ENCODE measurements around the gene NME2.
"Not testable (repeated sequence)": the region's sequence is repeated elsewhere in the genome, so short reads cannot be mapped to it uniquely, and the experiment has no call there.

Gene NME2

DNA sequence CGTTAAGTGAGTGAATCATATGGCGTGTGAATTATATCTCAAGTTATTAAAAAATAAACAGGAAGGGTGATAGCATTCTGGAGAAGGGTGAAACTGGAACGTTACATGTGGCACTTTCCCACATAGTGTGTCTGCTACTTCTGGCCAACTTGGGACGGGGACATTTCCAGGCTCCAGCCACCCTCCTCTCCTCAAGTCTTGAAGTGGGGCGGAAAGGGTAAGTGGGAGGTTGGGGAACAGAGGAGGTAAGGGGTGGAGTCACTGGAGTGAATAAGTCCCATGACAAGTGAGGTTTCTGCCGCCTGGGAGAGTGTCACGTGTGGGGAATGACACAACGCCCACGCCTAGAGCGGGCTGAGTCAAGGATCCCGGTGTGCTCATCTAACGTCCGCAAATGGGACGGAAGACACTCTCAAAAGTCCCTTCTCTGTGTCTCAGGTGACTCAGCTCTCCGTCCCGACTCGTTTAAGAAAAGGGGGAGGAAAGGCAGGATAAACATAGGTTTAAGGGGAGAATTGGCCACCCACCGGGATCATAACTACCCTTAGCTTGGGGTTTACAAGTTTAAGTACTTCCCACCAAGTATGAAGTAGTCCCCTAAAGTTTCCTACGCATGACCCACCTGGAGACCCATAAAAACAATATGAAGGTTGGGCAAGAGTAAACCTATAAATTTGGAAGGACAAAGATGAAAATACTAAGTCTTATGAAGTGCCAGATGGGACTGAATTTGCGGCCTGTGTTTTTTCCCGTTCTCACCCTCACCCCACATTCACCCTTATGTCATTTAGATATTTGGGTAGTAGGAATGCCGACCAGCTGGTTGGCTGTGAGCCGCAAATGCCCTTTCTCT is 44.4 kb upstream of the NME2 start (continued):
- TF ChIP-seq ZNF837 (tag by site-specific recombination; IDR thresholded peaks at IDR 0.05) = no peak
- TF ChIP-seq ZIC2 (tag by site-specific recombination; IDR thresholded peaks at IDR 0.05) = peak; percentile 51
- TF ChIP-seq ZBTB48 (tag by site-specific recombination; IDR thresholded peaks at IDR 0.05) = peak; percentile 59; the same call in 1 of the 2 replicates
- TF ChIP-seq TCF7L2 (IDR thresholded peaks at IDR 0.05; ENCODE audit: borderline replicate concordance, low read depth, low read length) = no peak
- TF ChIP-seq ZNF354C (tag by site-specific recombination; IDR thresholded peaks at IDR 0.05; ENCODE audit: borderline replicate concordance, low read depth) = no peak
- peak; percentile 99 for TF ChIP-seq ZNF366 (tag by site-specific recombination; conservative IDR thresholded peaks at IDR 0.05)
- peak; percentile 56; the same call in 1 of the 2 replicates for TF ChIP-seq ZBTB8A (tag by site-specific recombination; IDR thresholded peaks at IDR 0.05)
- TF ChIP-seq ZNF2 (tag by site-specific recombination; IDR thresholded peaks at IDR 0.05) = 0 out of 2 replicates have a peak, but pooled peaks have one; percentile 65

DNA sequence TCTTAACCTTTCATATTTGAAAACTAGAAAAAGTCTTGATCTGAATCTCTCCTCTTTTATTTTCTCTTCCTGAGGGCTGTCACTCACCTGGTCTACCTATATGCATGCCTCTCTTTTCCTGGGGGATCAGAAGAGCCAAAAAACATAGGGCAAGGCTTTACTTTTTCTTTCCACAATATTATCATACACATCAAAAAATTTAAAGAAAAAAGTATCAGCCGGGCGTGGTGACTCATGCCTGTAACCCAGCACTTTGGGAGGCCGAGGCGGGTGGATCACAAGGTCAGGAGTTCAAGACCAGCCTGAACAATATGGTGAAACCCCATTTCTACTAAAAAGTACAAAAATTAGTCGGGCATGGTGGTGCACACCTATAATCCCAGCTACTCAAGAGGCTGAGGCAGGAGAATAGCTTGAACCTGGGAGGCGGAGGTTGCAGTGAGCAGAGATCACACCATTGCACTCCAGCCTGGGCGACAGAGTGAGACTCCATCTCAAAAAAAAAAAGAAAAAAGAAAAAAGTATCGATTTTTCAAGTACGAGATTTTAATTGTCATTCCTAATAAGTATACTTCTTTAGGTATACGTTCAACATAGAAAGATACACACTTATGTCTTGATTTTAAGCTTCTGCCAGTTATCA is 43.6 kb upstream of the NME2 start:
- TF ChIP-seq ZNF335 (tag by site-specific recombination; conservative IDR thresholded peaks at IDR 0.05) (peak; percentile 47; the same call in 1 of the 2 replicates), ZSCAN18 (tag by site-specific recombination; IDR thresholded peaks at IDR 0.05) (0 out of 2 replicates have a peak, but pooled peaks have one; percentile 30), PRDM1 (tag by site-specific recombination; IDR thresholded peaks at IDR 0.05) (peak; percentile 18)
- peak overlapping the region; percentile 95; the same call in 1 of the 2 replicates for H3K27ac ChIP-seq (ENCODE audit: extremely low read depth, low read depth, low read length)
- not testable (repeated sequence) for H3K9me3 ChIP-seq (ENCODE audit: control insufficient read depth, insufficient read depth, low read depth, low read length); H3K4me3 ChIP-seq (ENCODE audit: low read depth, low read length); H3K36me3 ChIP-seq (ENCODE audit: control insufficient read depth in 2 of 2, insufficient read depth in 1 of 2, low read length in 2 of 2)
- ChIA-PET CTCF (interaction anchor here (0.6 to 1.7 kb wide), 5 partner anchors 31 to 1430 kb away, joined by 3 to 9 read pairs (median 5); partner anchors contain the start of gene NME1), POLR2A (interaction anchor here (1.8 to 2.7 kb wide), 2 partner anchors 31 to 139 kb away, joined by 5 to 23 read pairs; partner anchors contain the start of gene NME1)
- peaks cover 14% of the 10 kb centered on the region for H3K4me1 ChIP-seq (ENCODE audit: control insufficient read depth, insufficient read depth, low read length)

DNA sequence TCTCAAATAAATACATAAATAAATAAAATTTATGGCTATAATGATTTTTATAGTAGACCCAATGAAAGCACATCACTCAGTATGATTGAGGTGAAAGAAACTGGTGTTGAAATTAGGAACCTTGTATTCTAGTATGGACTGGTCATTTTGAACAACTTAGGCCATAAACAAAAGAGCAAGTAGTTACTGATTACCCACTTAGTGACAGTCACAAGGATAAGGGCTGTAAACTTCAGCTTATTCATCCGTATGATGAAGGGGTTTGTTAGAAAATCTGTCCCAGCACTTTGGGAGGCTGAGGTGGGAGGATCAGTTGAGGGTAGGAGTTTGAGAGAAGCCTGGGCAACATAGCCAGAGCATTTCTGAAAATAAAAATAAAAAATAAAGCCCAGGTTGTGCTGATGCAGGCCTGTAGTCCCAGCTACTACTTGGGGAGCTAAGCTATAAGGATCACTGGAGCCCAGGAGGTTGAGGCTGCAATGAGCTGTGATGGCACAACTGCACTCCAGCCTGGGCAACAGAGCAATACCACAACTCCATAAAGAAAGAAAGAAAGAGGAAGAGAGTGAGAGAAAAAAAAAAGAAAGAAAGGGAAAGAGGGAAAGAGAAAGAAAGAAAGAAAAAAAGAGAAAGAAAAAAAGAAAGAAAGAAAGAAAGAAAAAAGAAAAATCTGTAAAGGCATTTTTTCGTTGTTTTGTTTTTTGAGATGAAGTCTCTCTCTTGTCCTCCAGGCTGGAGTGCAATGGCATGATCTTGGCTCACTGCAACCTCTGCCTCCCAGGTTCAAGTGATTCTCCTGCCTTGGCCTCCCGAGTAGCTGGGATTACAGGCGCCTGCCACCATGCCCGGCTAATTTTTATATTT is 41.3 kb upstream of the NME2 start:
- ChIA-PET POLR2A (no interaction called here), CTCF (interaction anchor here (0.5 to 1.2 kb wide), 3 partner anchors 14 to 1157 kb away, joined by 3 to 4 read pairs (median 4); no protein-coding TSS in a partner anchor)
- Histone ChIP-seq H3K4me3 (ENCODE audit: low read depth, low read length) (no peak overlapping the region), H3K4me1 (ENCODE audit: control insufficient read depth, insufficient read depth, low read length) (no peaks in the 10 kb centered on the region), H3K36me3 (ENCODE audit: control insufficient read depth in 2 of 2, insufficient read depth in 1 of 2, low read length in 2 of 2) (no peaks in the 10 kb centered on the region), H3K9me3 (ENCODE audit: control insufficient read depth, insufficient read depth, low read depth, low read length) (no peaks in the 10 kb centered on the region), H3K27ac (ENCODE audit: extremely low read depth, low read depth, low read length) (no peak overlapping the region)
- TF ChIP-seq ZNF239 (tag by site-specific recombination; IDR thresholded peaks at IDR 0.05) (no peak), ZNF223 (tag by site-specific recombination; IDR thresholded peaks at IDR 0.05) (no peak), ZNF121 (tag by site-specific recombination; IDR thresholded peaks at IDR 0.05) (no peak), ZNF221 (tag by site-specific recombination; IDR thresholded peaks at IDR 0.05; ENCODE audit: borderline replicate concordance) (no peak), SP7 (tag by site-specific recombination; IDR thresholded peaks at IDR 0.05) (peak; percentile 67; the same call in 1 of the 2 replicates), ZNF366 (tag by site-specific recombination; conservative IDR thresholded peaks at IDR 0.05) (peak; percentile 91), ZNF768 (tag by site-specific recombination; IDR thresholded peaks at IDR 0.05) (no peak), ZBTB44 (tag by site-specific recombination; IDR thresholded peaks at IDR 0.05) (no peak), ZNF76 (tag by site-specific recombination; IDR thresholded peaks at IDR 0.05; ENCODE audit: borderline replicate concordance, low read depth) (no peak), PRDM1 (tag by site-specific recombination; IDR thresholded peaks at IDR 0.05) (peak; percentile 94)
